HG03442 (cell line): Measurements from ENCODE around the gene PLB1.
"Not testable (repeated sequence)": the region's sequence is repeated elsewhere in the genome, so short reads cannot be mapped to it uniquely, and the experiment has no call there.

ENCODE experiments used
- ATAC-seq: cut with Tn5 transposase; IDR thresholded peaks from one replicate; pipeline ENCODE4 v1.9.1; 2021; ENCODE audit warnings: mild to moderate bottlenecking, moderate library complexity; ENCODE audit not compliant: unreplicated experiment

PLB1 gene

GRCh38 chr2:28463893-28464292, 32.0 kb upstream of the PLB1 start:
- no peak for ATAC-seq

- no peak for ATAC-seq
These were observed 30.5 kb upstream of the PLB1 start for GRCh38 chr2:28465148-28465885.

GRCh38 chr2:28469304-28469703, 26.6 kb upstream of the PLB1 start:
- ATAC-seq, result no peak

- ATAC-seq, result no peak
These were observed 25.8 kb upstream of the PLB1 start for GRCh38 chr2:28469947-28470535.

- no peak for ATAC-seq
These were observed 25.1 kb upstream of the PLB1 start for GRCh38 chr2:28470759-28471158.

- no peak for ATAC-seq
These were observed 24.6 kb upstream of the PLB1 start for GRCh38 chr2:28471214-28471613.

GRCh38 chr2:28471701-28472236, 24.1 kb upstream of the PLB1 start:
- ATAC-seq, result no peak

GRCh38 chr2:28472641-28473040, 23.2 kb upstream of the PLB1 start:
- not testable (repeated sequence) for ATAC-seq

- ATAC-seq, result no peak
These were observed 20.7 kb upstream of the PLB1 start for GRCh38 chr2:28475088-28475595.

- no peak for ATAC-seq
These were observed 18.8 kb upstream of the PLB1 start for GRCh38 chr2:28477087-28477486.

GRCh38 chr2:28477645-28478044, 18.2 kb upstream of the PLB1 start:
- no peak for ATAC-seq

GRCh38 chr2:28480403-28481049, 15.3 kb upstream of the PLB1 start:
- ATAC-seq, result no peak

- no peak for ATAC-seq
These were observed 14.0 kb upstream of the PLB1 start for GRCh38 chr2:28481905-28482304.

GRCh38 chr2:28484835-28485234, 11.0 kb upstream of the PLB1 start:
- no peak for ATAC-seq

GRCh38 chr2:28486526-28486925, 9.3 kb upstream of the PLB1 start:
- ATAC-seq, result no peak

- ATAC-seq, result no peak
These were observed 8.6 kb upstream of the PLB1 start for GRCh38 chr2:28487258-28487657.

- no peak for ATAC-seq
These were observed 7.6 kb upstream of the PLB1 start for GRCh38 chr2:28488083-28488830.

GRCh38 chr2:28488858-28489575, 6.8 kb upstream of the PLB1 start:
- no peak for ATAC-seq

- ATAC-seq, result no peak
These were observed 5.3 kb upstream of the PLB1 start for GRCh38 chr2:28490558-28490957.

- no peak for ATAC-seq
These were observed 3.6 kb upstream of the PLB1 start for GRCh38 chr2:28492282-28492681.
